Adrenal gland (tissue), 5 donors: ENCODE data around the gene NCAPG2.

ENCODE experiments used
- POLR2A ChIP-seq, 2 donors: fragments of 450-650 bp; IDR thresholded peaks; one replicate each; pipeline ENCODE4 v1.6.1; 2017; ENCODE audit warnings: antibody characterized with exemption in 2 of 2, mild to moderate bottlenecking in 2 of 2, moderate library complexity in 1 of 2
- TF ChIP-seq, protein P1 (sequence below), 6 experiments: fragments of 450-650 bp in 4 of 6; fragments of 200-600 bp in 2 of 6; sonication (generic) in 1 of 6; IDR thresholded peaks; 1 replicate in 5 of 6; 2 replicates in 1 of 6; pipeline versions ENCODE4 v1.5.1 to v1.8.0; 2016 to 2021; ENCODE audit warnings: antibody characterized with exemption in 6 of 6, mild to moderate bottlenecking in 2 of 6, moderate library complexity in 1 of 6
- donor health status: DM: no; HTN: no; CAD: no.

DNA sequence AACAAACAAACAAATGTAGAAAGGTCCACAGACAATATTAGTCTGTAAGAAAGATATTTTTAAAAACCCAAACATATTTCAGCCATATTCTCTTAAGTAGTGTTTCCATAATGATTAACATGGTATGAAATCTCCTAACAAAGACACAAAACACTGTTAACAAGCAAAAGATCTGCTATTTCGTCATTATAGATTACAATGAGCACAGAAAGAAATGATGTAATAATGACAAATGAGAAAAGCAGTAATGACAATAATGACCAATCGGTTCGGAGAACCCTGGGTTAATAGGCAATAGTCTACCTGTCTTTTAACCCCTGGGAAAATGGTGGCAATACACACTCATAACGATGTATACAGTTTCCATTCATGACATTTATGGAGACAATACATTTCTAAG lies 39.5 kb upstream of the NCAPG2 start:
- TF ChIP-seq, protein P1, sequence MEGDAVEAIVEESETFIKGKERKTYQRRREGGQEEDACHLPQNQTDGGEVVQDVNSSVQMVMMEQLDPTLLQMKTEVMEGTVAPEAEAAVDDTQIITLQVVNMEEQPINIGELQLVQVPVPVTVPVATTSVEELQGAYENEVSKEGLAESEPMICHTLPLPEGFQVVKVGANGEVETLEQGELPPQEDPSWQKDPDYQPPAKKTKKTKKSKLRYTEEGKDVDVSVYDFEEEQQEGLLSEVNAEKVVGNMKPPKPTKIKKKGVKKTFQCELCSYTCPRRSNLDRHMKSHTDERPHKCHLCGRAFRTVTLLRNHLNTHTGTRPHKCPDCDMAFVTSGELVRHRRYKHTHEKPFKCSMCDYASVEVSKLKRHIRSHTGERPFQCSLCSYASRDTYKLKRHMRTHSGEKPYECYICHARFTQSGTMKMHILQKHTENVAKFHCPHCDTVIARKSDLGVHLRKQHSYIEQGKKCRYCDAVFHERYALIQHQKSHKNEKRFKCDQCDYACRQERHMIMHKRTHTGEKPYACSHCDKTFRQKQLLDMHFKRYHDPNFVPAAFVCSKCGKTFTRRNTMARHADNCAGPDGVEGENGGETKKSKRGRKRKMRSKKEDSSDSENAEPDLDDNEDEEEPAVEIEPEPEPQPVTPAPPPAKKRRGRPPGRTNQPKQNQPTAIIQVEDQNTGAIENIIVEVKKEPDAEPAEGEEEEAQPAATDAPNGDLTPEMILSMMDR (IDR thresholded peaks at IDR 0.05): no peak
- TF ChIP-seq POLR2A (IDR thresholded peaks at IDR 0.05): no peak
